Measurements from ENCODE around the gene MGAT3. TPM values are rescaled to one million over a fixed set of nuclear protein-coding genes. Genes with fewer than 3 reads are reported as not detected.

MGAT3 gene
- total and polyA plus RNA-seq, 12 donors = 0.42 to 6.9 (median 1.7) TPM

GRCh38 chr22:39534591-39535356, 78.0 kb downstream of the MGAT3 start:
- no peak overlapping the region for H3K27ac ChIP-seq
- no peak overlapping the region for H3K4me3 ChIP-seq
- TF ChIP-seq CTCF (IDR thresholded peaks at IDR 0.05) (peak; percentile 84 to 96 (median 90)), POLR2A (IDR thresholded peaks at IDR 0.05) (no peak)
- H3K36me3 ChIP-seq (replicated peaks in 1 of 2) = peaks cover 0 to 8% of the 10 kb centered on the region in 2 donors
- intact Hi-C loops (cut with DNase I) = loop anchor here in 1 of 2 donors (5.0 to 10.0 kb wide), 2 partner anchors 493 to 810 kb away; partner anchors contain the start of gene ADSL
- H3K27me3 ChIP-seq = no peaks in the 10 kb centered on the region
- peak; percentile 67 to 91 (median 84) for DNase-seq
- no peaks in the 10 kb centered on the region for H3K9me3 ChIP-seq (replicated peaks in 1 of 3)
- 6 to 16% (median 7%) methylated on average over 11 to 41 of the region's 41 CpGs for WGBS, 4 donors
- H3K4me1 ChIP-seq (replicated peaks in 1 of 2) = peaks cover 5 to 32% of the 10 kb centered on the region in 2 donors

GRCh38 chr22:39535357-39535725, 78.5 kb downstream of the MGAT3 start:
- Histone ChIP-seq H3K4me3 (no peak overlapping the region), H3K36me3 (replicated peaks in 1 of 2) (peaks cover 0 to 2% of the 10 kb centered on the region in 2 donors), H3K27ac (no peak overlapping the region), H3K9me3 (replicated peaks in 1 of 3) (no peaks in the 10 kb centered on the region), H3K27me3 (no peaks in the 10 kb centered on the region), H3K4me1 (replicated peaks in 1 of 2) (peaks cover 5 to 26% of the 10 kb centered on the region in 2 donors)
- 36 to 57% (median 45%) methylated on average over 4 to 13 of the region's 13 CpGs for WGBS, 4 donors
- TF ChIP-seq CTCF (IDR thresholded peaks at IDR 0.05) = no peak
- TF ChIP-seq POLR2A (IDR thresholded peaks at IDR 0.05) = no peak
- no peak for DNase-seq
- intact Hi-C loops (cut with DNase I) = loop anchor here in 1 of 2 donors (5.0 to 10.0 kb wide), 2 partner anchors 492 to 809 kb away; partner anchors contain the start of gene ADSL

GRCh38 chr22:39535831-39536449, 79.1 kb downstream of the MGAT3 start:
- Histone ChIP-seq H3K9me3 (replicated peaks in 1 of 3) (no peaks in the 10 kb centered on the region), H3K27ac (no peak overlapping the region), H3K4me3 (no peak overlapping the region), H3K36me3 (replicated peaks in 1 of 2) (no peaks in the 10 kb centered on the region), H3K4me1 (replicated peaks in 1 of 2) (peaks cover 5 to 20% of the 10 kb centered on the region in 2 donors), H3K27me3 (no peaks in the 10 kb centered on the region)
- intact Hi-C loops (cut with DNase I) = loop anchor here (2.0 to 10.0 kb wide), 3 partner anchors 487 to 809 kb away; partner anchors contain the start of gene ADSL (in 1 of the 2)
- TF ChIP-seq CTCF (IDR thresholded peaks at IDR 0.05) (no peak), POLR2A (IDR thresholded peaks at IDR 0.05) (no peak)
- no peak for DNase-seq
- 77 to 86% (median 82%) methylated on average over 6 to 15 of the region's 15 CpGs for WGBS, 4 donors

GRCh38 chr22:39536711-39537110, 79.9 kb downstream of the MGAT3 start:
- Histone ChIP-seq H3K27me3 (no peaks in the 10 kb centered on the region), H3K4me1 (replicated peaks in 1 of 2) (peaks cover 2 to 12% of the 10 kb centered on the region in 2 donors), H3K4me3 (no peak overlapping the region), H3K9me3 (replicated peaks in 1 of 3) (no peaks in the 10 kb centered on the region), H3K27ac (no peak overlapping the region), H3K36me3 (replicated peaks in 1 of 2) (no peaks in the 10 kb centered on the region)
- intact Hi-C loops (cut with DNase I) = loop anchor here (2.0 to 10.0 kb wide), 3 partner anchors 486 to 808 kb away; partner anchors contain the start of gene ADSL (in 1 of the 2)
- DNase-seq = no peak
- WGBS, 4 donors = 69 to 80% (median 69%) methylated on average over 1 to 8 of the region's 8 CpGs
- TF ChIP-seq CTCF (IDR thresholded peaks at IDR 0.05) (no peak), POLR2A (IDR thresholded peaks at IDR 0.05) (no peak)

Measured in adrenal gland (tissue), 12 donors.